Nucleus accumbens (tissue), 56 donors: ENCODE results near the gene HERC4.
"Not testable (repeated sequence)": the region's sequence is repeated elsewhere in the genome, so short reads cannot be mapped to it uniquely, and the experiment has no call there.

ENCODE experiments used
- DNase-seq, 56 donors: peaks; one replicate each; lab custom pipeline; 2025; lab: John Stamatoyannopoulos, UW

Gene HERC4

DNA sequence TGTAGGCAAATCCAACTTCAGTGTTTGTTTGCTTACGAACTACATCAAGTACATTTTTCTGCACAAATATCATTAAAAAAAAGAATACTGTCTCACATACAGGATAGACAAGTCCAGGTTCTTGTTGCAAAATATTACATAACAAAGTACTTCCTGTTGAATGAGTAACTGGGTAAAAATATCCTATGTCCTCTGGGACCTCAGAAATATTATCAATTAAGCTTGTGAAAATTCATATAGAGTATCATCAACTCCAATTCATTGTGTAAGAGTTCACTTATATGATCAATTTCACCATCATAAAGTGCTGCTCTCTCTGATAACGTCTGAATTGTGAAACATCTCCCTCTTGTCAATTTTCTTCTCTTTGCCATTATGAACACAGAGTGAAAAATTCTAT lies 22.6 kb downstream of the HERC4 start:
- DNase-seq: no peak

DNA sequence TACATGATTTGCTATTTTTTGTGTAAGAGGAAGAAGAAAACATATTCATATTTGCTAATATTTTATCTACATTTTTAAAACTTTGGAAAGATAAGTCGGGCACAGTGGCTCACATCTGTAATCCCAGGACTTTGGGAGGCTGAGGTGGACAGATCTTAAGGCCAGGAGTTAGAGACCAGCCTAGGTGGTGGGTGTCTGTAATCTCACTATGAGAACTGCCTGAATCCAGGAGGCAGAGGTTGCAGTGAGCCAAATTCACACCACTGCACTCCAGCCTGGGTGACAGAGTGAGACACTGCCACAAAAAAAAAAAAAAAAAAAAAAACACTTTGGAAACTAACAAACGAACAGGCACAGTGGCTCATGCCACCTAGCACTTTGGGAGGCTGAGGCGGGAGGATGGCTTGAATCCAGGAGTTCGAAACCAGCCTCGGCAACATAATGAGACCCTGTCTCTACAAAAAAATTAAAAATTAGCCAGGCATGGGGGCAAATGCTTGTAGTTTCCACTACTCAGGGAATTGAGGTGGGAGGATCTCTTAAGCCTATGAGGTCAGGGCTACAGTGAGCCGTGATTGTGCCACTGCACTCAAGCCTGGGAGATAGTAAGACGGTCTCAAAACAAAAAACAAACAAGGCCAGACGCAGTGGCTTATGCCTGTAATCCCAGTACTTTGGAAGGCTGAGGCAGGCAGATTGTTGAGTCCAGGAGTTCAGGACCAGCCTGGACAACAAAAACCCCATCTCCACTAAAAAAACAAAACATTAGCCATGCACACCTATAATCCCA lies 25.6 kb downstream of the HERC4 start:
- no peak for DNase-seq

DNA sequence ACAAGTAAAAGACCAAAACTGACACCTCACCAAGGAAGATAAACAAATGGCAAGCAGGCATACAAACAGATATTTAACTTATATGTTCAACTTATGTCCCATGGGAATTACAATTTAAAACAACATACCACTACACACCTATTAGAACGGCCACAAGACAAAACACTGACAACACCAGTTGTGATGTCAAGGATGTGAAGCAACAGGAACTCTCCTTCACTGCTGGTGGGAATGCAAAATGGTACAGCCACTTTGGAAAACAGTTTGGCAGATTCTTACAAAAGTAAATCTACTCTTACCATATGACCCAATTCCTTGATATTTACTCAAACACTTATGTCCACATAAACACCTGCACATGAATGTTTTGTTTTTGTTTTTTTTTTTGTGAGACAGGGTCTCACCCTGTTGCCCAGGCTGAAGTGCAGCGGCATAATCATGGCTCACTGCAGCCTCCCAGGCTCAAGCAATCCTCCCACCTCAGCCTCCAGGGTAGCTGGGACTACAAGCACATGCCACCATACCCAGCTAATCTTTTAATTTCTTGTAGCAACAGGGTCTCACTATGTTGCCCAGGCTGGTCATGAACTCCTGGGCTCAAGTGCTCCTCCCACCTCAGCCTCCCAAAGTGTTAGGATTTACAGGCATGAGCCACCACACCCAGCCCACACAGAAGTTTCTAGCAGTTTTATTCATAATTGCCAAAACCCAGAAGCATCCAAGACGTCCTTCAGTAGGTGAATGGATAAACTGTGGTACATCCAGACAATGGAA lies 27.3 kb downstream of the HERC4 start:
- DNase-seq: no peak

DNA sequence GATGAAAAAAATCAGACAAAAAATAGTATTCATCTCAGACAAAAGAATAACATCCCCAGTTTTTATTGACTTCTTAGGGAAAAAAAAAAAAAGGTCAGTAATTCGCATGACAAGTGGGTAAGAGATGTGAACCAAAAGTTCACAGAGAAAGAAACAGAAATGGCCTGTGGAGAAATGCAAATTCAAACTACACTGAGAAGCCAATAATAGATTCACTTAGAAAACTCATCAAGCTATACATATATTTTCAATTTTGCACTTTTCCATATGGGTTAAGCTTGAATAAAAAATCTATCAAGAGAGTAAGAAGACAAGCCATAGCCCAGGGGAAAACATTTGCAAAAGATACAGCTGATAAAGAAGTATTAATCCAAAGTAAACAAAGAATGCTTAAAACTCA lies 28.0 kb downstream of the HERC4 start:
- DNase-seq: no peak

DNA sequence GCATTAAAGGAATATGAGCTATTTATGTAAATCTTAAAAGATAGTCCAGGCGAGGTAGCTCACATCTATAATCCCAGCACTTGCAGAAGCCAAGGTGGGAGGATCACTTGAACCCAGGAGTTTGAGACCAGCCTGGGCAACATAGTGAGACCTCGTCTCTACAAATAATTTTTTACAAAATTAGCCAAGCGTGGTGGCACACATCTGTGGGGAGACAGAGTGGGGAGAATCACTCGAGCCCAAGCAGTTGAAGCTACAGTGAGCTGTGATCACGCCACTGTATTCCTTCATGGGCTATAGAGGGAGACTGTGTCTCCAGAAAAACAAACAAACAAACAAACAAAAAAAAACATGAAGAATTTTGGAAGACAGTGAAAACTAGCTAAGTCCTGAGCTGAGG lies 28.4 kb downstream of the HERC4 start:
- no peak for DNase-seq

DNA sequence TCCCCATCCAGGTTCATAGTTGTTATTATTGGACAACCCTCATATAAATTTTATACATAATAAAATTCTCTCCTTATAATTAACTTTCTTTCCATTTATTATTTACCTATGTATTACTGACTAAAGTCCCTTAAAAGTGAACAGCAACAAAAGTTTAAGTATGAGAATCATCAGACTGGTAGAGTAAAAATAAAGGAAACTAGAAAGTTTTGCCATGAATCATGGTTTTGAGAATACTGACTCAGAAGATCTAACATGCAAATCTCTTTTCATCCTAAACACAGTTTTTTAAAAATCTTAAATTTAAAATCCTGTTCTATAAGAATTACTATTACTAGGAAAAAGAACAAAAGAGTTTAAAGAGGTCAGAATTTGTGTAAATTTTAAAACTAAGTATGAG lies 32.1 kb downstream of the HERC4 start:
- DNase-seq: no peak

DNA sequence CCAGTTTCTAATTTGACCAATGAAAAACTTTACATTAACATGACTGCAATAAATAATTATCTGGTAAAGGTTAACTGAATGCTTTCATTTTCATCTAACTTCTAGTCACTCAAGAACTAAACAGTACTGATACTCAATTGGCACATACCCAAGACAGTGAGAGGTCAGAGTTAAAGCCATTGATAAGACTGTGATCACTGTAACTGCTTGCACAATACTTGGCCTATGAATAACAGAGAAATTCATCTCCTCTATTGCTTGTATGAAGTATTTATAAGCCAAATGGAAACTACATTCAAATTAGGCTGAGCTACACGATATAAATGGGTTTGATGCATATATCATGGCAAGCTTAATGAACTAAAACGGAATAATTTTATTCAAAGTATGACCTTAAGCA lies 43.0 kb downstream of the HERC4 start:
- DNase-seq: no peak

DNA sequence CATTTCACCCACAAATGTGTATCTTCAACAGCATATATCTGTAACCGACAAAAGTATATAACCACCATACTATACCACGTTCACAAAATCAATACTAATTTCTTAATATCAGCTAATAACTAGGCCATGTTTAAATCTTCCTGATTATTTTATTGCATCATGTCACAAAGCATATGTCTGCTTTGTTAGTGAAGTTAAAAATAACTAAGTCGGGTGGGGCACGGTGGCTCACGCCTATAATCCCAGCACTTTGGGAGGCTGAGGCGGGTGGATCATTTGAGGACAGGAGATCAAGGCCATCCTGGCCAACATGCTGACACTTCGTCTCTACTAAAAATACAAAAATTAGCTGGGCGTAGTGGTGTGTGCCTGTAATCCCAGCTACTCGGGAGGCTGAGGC lies 47.7 kb downstream of the HERC4 start:
- DNase-seq: no peak

DNA sequence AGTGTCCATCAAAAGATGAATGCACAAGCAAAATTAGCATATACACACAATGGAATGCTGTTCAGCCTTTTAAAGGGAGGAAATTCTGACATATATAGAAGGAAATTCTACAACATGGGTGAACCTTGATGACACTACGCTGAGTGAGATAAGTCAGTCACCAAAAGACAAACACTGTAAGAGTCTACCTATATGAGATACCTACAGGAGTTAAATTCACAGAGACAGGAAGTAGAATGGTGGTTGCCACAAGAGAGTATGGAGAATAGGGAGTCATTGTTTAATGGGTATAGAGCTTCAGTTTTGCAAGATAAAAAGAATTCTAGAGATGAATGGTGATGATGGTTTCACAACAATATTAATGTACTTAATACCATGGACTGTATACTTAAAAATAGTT lies 51.8 kb downstream of the HERC4 start:
- DNase-seq: no peak

DNA sequence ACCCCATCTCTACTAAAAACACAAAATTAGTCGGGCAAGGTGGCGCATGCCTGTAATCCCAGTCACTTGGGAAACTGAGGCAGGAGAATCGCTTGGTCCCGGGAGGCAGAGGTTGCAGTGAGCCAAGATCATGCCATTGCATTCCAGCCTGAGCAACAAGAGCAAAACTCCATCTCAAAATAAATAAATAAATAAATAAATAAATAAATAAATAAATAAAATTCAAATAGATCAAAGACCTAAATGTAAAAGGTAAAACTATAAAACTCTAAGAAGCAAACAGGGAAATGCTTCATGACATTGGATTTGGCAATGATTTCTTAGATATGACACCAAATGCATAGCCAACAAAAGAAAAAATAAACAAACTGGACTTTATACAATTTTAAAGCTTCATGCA lies 52.8 kb downstream of the HERC4 start:
- not testable (repeated sequence) for DNase-seq

DNA sequence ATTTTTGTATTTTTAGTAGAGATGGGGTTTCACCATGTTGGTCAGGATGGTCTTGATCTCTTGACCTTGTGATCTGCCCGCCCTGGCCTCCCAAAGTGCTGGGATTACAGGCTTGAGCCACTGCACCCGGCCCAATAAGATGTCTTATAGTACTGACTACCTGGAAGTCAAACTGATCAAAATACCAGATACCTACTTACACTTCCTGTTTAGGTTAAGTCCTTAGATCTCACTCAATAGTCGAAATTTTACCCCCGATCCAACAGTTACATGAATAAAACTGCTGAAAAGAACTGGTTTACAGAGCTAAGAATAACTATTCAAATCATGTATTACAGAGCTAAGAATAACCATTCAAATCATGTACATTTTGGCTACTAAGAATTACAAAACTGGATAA lies 58.6 kb downstream of the HERC4 start:
- not testable (repeated sequence) for DNase-seq

DNA sequence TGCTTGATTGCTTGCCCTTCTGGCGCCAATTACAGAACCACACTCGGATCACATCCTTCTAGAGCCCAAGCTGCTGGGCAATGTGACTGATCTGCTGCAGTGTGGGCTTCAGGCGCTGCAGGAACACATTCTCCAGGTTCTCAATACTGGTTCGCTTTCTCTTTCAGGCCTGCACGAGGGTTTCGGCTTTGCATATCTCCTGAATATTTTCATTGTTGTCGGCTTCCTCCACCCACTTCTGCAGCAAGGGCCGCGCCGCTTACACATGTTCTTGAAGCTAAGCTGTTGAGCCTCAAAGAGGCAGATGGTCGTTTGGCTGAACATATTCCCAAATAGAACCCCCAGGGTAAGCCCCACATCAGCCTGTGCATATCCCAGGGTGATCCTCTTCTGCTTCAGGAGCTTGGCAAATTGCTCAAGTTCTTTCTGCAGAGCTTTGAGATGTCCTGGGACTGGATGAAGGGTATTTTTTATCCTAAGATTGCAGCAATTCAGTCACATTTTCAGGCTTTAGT lies 64.6 kb downstream of the HERC4 start:
- DNase-seq: peak in 1 of 56 donors; percentile 0

DNA sequence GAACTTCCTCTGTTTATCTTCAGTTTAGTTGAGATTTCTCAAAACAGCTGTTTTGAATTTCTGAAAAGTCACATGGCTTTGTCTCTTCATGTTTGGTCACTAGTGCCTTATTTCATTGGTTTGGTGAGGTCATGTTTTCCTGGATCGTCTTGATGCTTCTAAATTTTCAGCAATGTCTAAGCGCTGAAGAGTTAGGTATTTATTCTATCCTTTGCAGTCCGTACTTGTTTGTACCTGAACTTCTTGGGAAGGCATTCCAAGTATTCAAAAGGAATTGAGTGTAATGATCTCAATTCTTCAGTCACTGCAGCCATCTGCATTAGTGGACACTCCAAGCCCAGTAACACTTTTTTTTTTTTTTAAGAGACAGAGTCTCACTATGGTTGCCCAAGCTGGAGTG lies 67.7 kb downstream of the HERC4 start:
- DNase-seq: no peak

DNA sequence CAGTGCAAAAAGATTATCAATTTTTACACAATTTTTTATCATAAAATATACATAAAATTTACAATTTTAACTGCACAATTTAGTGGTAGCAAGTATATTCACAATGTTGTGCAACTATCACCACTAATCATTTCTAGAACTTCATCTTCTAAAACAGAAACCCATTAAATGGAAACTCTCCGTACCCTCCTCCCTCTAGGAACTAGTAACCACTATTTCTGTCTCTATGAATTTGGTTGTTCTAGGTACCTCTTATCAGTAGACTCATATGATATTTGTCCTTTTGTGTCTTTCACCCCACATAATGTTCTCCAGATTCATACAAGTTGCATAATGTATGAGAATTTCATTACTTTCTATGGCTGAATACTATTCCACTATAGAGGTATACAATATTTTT lies 73.5 kb downstream of the HERC4 start:
- DNase-seq: no peak

DNA sequence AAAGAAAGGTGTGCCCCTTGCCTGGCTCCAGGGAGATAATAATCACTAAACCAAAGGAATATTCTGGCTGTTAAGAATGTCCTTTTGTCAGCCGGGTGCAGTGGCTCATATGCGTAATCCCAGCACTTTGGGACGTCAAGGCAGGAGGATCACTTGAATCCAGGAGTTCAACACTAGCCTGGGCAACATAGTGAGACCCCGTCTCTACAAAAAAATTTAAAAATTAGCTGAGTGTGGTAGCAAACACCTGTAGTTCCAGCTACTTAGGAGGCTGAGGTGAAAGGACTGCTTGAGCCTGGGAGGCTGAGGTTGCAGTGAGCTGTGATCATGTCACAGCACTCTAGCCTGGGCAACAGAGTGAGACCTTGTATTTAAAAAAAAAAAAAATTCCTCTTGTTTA lies 74.1 kb downstream of the HERC4 start:
- no peak for DNase-seq

DNA sequence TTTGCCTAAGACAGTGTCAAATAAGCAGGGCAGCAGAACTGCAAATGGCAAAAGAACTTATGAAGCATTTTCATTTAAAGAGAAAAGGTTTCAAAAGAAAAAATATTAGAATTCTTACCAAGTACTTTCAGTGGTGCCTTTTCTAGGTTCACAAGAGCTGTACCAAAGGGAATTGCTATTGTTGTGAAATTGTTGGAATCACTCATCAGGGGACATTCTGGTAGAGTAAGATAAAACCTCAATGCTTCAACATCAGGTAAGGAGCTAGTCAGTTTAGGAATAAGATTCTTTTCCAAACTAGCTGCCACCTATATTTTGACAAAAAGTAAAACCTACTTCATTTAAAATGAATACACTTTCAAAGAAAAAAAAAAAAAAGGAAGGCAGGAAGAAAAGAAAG lies 85.0 kb downstream of the HERC4 start:
- DNase-seq: no peak

DNA sequence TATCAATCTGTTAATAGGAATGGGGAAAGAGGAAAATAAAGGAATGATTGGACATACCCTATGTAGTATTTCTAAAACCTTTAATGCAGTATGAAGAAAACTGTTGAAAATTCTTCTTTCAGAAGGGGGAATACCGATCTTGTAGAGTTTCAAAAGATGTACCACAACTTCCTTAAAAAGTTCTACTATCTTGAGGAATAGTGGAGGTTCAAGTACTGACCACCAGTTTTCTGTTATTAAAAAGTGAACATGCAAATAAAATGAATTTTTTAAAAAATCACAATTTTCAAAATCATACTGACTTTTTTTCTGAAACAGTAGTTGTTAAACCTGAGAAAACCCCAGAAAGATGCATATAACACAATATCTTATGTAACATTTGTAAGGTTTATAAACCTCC lies 86.5 kb downstream of the HERC4 start:
- DNase-seq: no peak

DNA sequence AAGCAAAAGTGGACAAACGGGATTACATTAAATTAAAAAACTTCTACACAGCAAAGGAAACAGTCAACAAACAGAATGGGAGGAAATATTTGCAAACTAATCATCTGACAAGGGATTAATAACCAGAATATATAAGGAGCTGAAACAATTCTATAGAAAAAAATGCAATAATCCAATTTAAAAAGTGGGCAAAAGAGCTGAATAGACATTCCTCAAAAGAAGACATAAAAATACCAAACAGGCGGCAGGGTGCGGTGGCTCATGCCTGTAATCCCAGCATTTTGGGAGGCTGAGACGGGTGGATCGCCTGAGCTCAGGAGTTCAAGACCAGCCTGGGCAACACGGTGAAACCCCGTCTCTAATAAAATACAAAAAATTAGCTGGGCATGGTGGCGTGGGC lies 92.5 kb downstream of the HERC4 start:
- DNase-seq: not testable (repeated sequence)

DNA sequence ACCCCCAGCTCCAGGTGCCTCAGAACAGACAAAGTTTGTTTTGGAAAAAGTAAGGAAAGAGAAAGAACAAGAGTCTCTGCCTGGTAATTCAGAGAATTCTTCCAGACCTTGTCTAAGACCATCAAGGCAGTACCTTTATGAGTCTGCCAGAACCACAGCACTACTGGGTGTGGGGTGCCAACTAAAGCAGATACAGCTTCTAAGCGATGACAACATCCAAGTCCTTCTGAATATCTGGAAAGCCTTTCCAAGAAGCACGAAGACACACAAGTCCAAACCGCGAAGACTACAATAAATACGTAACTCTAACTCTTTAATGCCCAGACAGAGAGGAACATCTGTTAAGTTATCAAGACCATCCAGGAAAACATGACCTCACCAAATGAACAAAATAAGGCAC lies 96.3 kb downstream of the HERC4 start:
- no peak for DNase-seq

DNA sequence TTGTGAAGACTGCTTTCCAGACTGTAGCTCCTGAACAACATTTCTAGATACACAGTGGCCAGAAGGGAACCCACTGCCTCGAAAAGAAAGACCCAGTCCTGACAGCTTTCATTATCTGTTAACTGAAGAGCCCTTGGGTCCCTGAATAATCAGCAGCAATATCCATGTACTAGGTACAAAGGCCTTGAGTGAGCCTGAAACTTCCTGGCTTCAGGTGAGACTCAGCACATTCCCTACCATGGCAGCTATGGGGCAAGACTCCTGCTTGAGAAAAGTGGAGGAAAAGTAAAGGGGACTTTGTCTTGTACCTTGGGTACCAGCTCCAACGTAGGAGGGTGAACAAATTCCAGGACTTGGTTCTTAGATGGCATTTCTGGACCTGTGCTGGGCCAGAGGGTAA lies 97.8 kb downstream of the HERC4 start:
- no peak for DNase-seq

DNA sequence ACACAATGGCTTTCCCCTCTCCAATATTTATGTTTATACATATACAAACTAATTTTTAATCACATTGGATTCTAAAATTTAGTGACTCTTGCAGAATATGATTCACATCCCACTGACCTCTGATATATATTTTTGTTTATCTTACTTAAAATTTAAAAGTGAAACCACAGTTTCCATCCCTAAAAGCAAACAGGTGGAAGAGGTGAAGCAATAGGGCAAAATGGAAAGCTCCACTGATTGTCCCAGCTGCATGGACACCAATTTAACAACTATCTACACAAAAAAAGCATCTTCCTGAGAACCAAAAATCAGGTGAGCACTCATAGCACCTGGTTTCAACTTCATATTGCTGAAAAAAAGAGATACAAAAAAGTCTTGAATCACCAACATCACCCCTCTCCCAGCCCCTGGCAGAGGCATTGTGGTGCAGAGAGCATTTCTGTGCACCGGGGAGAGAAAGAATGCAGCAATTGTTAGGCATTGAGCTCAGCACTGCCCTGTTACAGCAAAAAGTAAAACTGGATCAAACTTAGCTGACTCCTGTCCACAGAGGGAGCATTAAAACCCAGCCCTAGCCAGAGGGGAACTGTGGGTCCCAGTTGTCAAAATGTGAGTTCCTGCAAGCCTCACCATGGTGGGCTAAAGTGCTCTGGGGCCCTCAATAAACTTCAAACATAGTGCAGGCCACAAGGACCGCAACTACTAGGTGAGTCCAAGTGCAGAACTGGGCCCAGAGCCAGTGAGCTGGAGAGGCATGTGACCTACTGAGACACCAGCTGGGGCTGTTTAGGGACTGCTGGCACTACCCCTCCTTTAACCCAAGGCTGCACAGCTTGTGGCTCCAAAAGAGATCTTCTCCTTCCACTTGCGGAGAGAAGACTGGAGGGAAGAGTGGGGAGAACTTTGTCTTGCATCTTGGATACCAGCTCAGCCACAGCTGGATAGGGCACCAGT lies 98.5 kb downstream of the HERC4 start:
- peak in 17 of 56 donors; percentile 1 to 41 (median 19) for DNase-seq
